Keratinocyte (primary cell): Measurements from ENCODE around the gene GRAMD1A. TPM values are rescaled to one million over a fixed set of nuclear protein-coding genes. Genes with fewer than 3 reads are reported as not detected.

Experiments used
- DNase-seq: peaks from one replicate; pipeline ENCODE4 v3.0.0-alpha.2; 2011; ENCODE audit warnings: low read depth, missing footprints, low spot score
- FAIRE-seq: peaks from 2 replicates; lab custom pipeline; 2011; peaks lifted over from hg19 to GRCh38; lab: Jason Lieb, UNC
- H2AFZ ChIP-seq: 2 replicates; pipeline ENCODE4 v1.6.0; 2012; ENCODE audit warnings: low read length, control low read depth, inconsistent platforms; ENCODE audit not compliant: control insufficient read depth
- H3K27ac ChIP-seq: 2 replicates; pipeline ENCODE4 v1.5.1; 2011; ENCODE audit warnings: low read length; ENCODE audit not compliant: control insufficient read depth, insufficient read depth
- H3K27me3 ChIP-seq: 3 replicates; pipeline ENCODE4 v1.6.0; 2011; ENCODE audit warnings: low read length; ENCODE audit not compliant: control insufficient read depth, insufficient read depth; ENCODE audit errors: extremely low read depth
- H3K36me3 ChIP-seq, 2 experiments: 2 replicates in 1 of 2; 3 replicates in 1 of 2; pipeline ENCODE4 v1.5.1; 2011; ENCODE audit warnings: low read length in 2 of 2, mild to moderate bottlenecking in 1 of 2; ENCODE audit not compliant: control insufficient read depth in 2 of 2, insufficient read depth in 2 of 2; ENCODE audit errors: extremely low read depth in 1 of 2
- H3K4me1 ChIP-seq: 3 replicates; pipeline ENCODE4 v1.5.1; 2011; ENCODE audit warnings: low read length; ENCODE audit not compliant: control insufficient read depth, insufficient read depth; ENCODE audit errors: extremely low read depth
- H3K4me2 ChIP-seq: 3 replicates; pipeline ENCODE4 v1.6.0; 2011; ENCODE audit warnings: low read depth, low read length; ENCODE audit not compliant: control insufficient read depth, insufficient read depth; ENCODE audit errors: extremely low read depth
- H3K4me3 ChIP-seq, 3 experiments: fragments of 200-600 bp in 1 of 3; sonication (generic) in 1 of 3; 2 replicates in 2 of 3; 3 replicates in 1 of 3; pipeline ENCODE4 v1.5.1; 2011 to 2016; ENCODE audit warnings: low read length in 3 of 3, mild to moderate bottlenecking in 3 of 3, control low read depth in 2 of 3, inconsistent platforms in 1 of 3, low read depth in 1 of 3, mixed read lengths in 1 of 3, mixed run types in 1 of 3, moderate library complexity in 1 of 3; ENCODE audit not compliant: control insufficient read depth in 2 of 3, insufficient read depth in 2 of 3; ENCODE audit errors: extremely low read depth in 1 of 3
- H3K79me2 ChIP-seq: 2 replicates; pipeline ENCODE4 v1.6.0; 2012; ENCODE audit warnings: low read length; ENCODE audit not compliant: control insufficient read depth, insufficient read depth
- H3K9ac ChIP-seq: 3 replicates; pipeline ENCODE4 v1.6.0; 2011; ENCODE audit warnings: low read length; ENCODE audit not compliant: control insufficient read depth, insufficient read depth; ENCODE audit errors: extremely low read depth
- H3K9me1 ChIP-seq: 3 replicates; pipeline ENCODE4 v1.6.0; 2011; ENCODE audit warnings: low read length; ENCODE audit not compliant: control insufficient read depth, insufficient read depth; ENCODE audit errors: extremely low read depth
- H3K9me3 ChIP-seq: 2 replicates; pipeline ENCODE4 v1.5.1; 2012; ENCODE audit warnings: low read depth, low read length; ENCODE audit not compliant: control insufficient read depth
- H4K20me1 ChIP-seq: 3 replicates; pipeline ENCODE4 v1.6.0; 2011; ENCODE audit warnings: low read length; ENCODE audit not compliant: control insufficient read depth, insufficient read depth; ENCODE audit errors: extremely low read depth
- CTCF ChIP-seq, 3 experiments: IDR thresholded peaks in 1 of 3; conservative IDR thresholded peaks in 1 of 3; optimal IDR thresholded peaks in 1 of 3; 2 replicates in 2 of 3; 3 replicates in 1 of 3; pipeline versions ENCODE3 to v1.5.1; 2011; ENCODE audit warnings: low read length in 3 of 3, mild to moderate bottlenecking in 3 of 3, moderate library complexity in 2 of 3, control low read depth in 1 of 3, inconsistent platforms in 1 of 3; ENCODE audit not compliant: insufficient read depth in 2 of 3; ENCODE audit errors: extremely low read depth in 1 of 3
- EZH2 ChIP-seq: IDR thresholded peaks from one replicate; pipeline ENCODE4 v1.6.1; 2012; ENCODE audit warnings: inconsistent platforms, mild to moderate bottlenecking, low read length, moderate library complexity
- dilution Hi-C: fragments of 300-500 bp; cut with MboI; formaldehyde crosslinking; loops from one replicate; pipeline ENCODE4 v1.7.0; 2020; ENCODE audit warnings: low sequenced_read_pairs; ENCODE audit not compliant: extremely low pct_ligation_motif_present
- polyA plus RNA-seq, 5 experiments: library from polyadenylated mRNA; depleted of rRNA in 3 of 5; stranded (reverse) in 3 of 5; stranded (forward) in 1 of 5; unstranded in 1 of 5; fragments of >200 nt; gene quantifications; 1 replicate in 1 of 5; 2 replicates in 3 of 5; 3 replicates in 1 of 5; pipeline versions ENCODE4 v1.2.1 to v1.2.3, GENCODE V29; 2011 to 2012; ENCODE audit warnings: missing spikeins in 2 of 5, low read depth in 1 of 5, low replicate concordance in 1 of 5

Gene GRAMD1A
- polyA plus RNA-seq, 1 donor (not counting 4 experiments of a cell fraction or from before 2014, with no cell fraction given) = 24.6 TPM

- Histone ChIP-seq H3K4me3 (no peak overlapping the region), H3K79me2 (no peaks in the 10 kb centered on the region), H4K20me1 (no peaks in the 10 kb centered on the region), H3K27ac (no peak overlapping the region), H3K27me3 (no peaks in the 10 kb centered on the region), H3K9me3 (no peaks in the 10 kb centered on the region), H3K9ac (no peak overlapping the region), H3K9me1 (no peaks in the 10 kb centered on the region), H3K36me3 (peaks cover 18 to 31% of the 10 kb centered on the region in 2 experiments), H3K4me2 (no peak overlapping the region), H3K4me1 (no peaks in the 10 kb centered on the region), H2AFZ (no peak overlapping the region)
- no peak for FAIRE-seq
- no peak for DNase-seq
- dilution Hi-C loops = no loop called here
- TF ChIP-seq EZH2 (no peak), CTCF (optimal IDR thresholded peaks at IDR 0.05 in 1 of 3, IDR thresholded peaks at IDR 0.05 in 1 of 3, conservative IDR thresholded peaks at IDR 0.05 in 1 of 3; ENCODE audit: extremely low read depth in 1 of 3, insufficient read depth in 2 of 3, low read length in 3 of 3) (no peak)
These were observed 19.0 kb downstream of the GRAMD1A start for GRCh38 chr19:35019144-35019543.

DNA sequence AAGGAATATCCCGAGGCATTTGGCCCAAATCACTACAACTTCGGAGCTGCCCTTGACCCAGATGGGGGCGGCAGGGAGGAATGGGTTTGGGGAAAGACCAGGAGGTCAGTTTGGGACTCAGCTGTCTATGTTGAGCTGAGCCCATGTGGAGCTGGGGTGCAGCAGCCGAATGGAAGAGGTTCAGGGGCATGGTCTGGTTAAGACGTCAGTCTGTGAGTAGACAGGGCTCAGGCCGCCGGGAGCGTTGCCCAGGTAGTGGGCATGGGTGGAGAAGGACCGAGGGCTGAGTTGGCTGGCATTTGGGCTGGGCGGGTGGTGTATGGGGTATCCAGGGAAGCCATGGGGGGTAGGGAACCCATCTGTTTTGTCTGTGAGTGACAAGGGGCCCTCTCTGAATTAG lies 20.9 kb downstream of the GRAMD1A start:
- no peaks in the 10 kb centered on the region for H3K4me1 ChIP-seq
- no peak overlapping the region for H3K4me3 ChIP-seq
- no peak overlapping the region for H3K27ac ChIP-seq
- H2AFZ ChIP-seq = no peak overlapping the region
- no peak overlapping the region for H3K9ac ChIP-seq
- dilution Hi-C loops = no loop called here
- no peak overlapping the region for H3K4me2 ChIP-seq
- no peak for TF ChIP-seq EZH2
- no peak for TF ChIP-seq CTCF (optimal IDR thresholded peaks at IDR 0.05 in 1 of 3, IDR thresholded peaks at IDR 0.05 in 1 of 3, conservative IDR thresholded peaks at IDR 0.05 in 1 of 3; ENCODE audit: extremely low read depth in 1 of 3, insufficient read depth in 2 of 3, low read length in 3 of 3)
- FAIRE-seq (no peak), DNase-seq (no peak)
- no peaks in the 10 kb centered on the region for H3K27me3 ChIP-seq
- peaks cover 23 to 30% of the 10 kb centered on the region in 2 experiments for H3K36me3 ChIP-seq
- H4K20me1 ChIP-seq = no peaks in the 10 kb centered on the region
- H3K79me2 ChIP-seq = no peaks in the 10 kb centered on the region
- H3K9me1 ChIP-seq = no peaks in the 10 kb centered on the region
- H3K9me3 ChIP-seq = no peaks in the 10 kb centered on the region
